ENCODE measurements around the gene NNAT. TPM values are rescaled to one million over a fixed set of nuclear protein-coding genes. Genes with fewer than 3 reads are reported as not detected.

NNAT gene
- polyA plus RNA-seq, 1 donor from 2014 or later, result 996 TPM

DNA sequence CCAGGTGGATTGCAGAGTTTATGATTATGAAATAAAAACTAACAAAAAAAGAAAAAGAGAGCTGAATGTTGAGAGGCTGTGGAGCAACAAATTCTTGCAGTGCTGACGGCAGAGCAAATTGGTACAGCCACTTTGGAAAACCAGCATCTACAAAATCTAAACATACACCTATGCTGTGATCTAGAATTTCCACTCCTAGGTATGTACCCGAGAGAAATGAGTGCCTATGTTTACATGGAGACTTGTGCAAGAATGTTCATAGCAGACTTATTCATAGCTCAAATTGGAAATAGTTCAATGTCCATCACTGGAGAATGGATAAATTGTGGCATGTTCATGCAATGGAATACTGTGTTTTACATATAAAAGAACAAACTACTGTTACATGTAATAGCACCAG is 9.6 kb downstream of the NNAT start:
- Histone ChIP-seq H2AFZ (ENCODE audit: low read depth, low read length) (no peak overlapping the region), H3K9me3 (ENCODE audit: low read length) (no peaks in the 10 kb centered on the region), H3K27me3 (ENCODE audit: insufficient read depth, low read depth, low read length) (no peaks in the 10 kb centered on the region), H3K9me2 (ENCODE audit: insufficient read depth, low read length) (no peaks in the 10 kb centered on the region), H3K9ac (ENCODE audit: low read length) (no peak overlapping the region), H3K79me2 (replicated peaks; ENCODE audit: insufficient read depth, low read length) (peaks cover 19% of the 10 kb centered on the region), H3F3A (ENCODE audit: insufficient read depth, low read length, poor library complexity, severe bottlenecking) (no peaks in the 10 kb centered on the region), H3K4me3 (ENCODE audit: low read length) (no peak overlapping the region), H4K20me1 (ENCODE audit: insufficient read depth) (no peaks in the 10 kb centered on the region), H3K36me3 (ENCODE audit: insufficient read depth, low read length) (no peaks in the 10 kb centered on the region), H3K4me2 (ENCODE audit: low read length) (no peak overlapping the region), H3K27ac (ENCODE audit: low read length) (no peak overlapping the region)
- TF ChIP-seq TAF1 (IDR thresholded peaks at IDR 0.05; ENCODE audit: low read depth) (no peak), POLR2AphosphoS5 (IDR thresholded peaks at IDR 0.05) (no peak), EZH2 (IDR thresholded peaks at IDR 0.05; ENCODE audit: borderline replicate concordance, insufficient read depth, low read length, poor library complexity, severe bottlenecking) (no peak), RAD21 (conservative IDR thresholded peaks at IDR 0.05) (no peak), SMC3 (conservative IDR thresholded peaks at IDR 0.05; ENCODE audit: poor library complexity) (no peak), MXI1 (conservative IDR thresholded peaks at IDR 0.05; ENCODE audit: poor library complexity, severe bottlenecking) (no peak), EP300 (conservative IDR thresholded peaks at IDR 0.05; ENCODE audit: poor library complexity, severe bottlenecking) (no peak)
- TF ChIP-seq, protein P1, sequence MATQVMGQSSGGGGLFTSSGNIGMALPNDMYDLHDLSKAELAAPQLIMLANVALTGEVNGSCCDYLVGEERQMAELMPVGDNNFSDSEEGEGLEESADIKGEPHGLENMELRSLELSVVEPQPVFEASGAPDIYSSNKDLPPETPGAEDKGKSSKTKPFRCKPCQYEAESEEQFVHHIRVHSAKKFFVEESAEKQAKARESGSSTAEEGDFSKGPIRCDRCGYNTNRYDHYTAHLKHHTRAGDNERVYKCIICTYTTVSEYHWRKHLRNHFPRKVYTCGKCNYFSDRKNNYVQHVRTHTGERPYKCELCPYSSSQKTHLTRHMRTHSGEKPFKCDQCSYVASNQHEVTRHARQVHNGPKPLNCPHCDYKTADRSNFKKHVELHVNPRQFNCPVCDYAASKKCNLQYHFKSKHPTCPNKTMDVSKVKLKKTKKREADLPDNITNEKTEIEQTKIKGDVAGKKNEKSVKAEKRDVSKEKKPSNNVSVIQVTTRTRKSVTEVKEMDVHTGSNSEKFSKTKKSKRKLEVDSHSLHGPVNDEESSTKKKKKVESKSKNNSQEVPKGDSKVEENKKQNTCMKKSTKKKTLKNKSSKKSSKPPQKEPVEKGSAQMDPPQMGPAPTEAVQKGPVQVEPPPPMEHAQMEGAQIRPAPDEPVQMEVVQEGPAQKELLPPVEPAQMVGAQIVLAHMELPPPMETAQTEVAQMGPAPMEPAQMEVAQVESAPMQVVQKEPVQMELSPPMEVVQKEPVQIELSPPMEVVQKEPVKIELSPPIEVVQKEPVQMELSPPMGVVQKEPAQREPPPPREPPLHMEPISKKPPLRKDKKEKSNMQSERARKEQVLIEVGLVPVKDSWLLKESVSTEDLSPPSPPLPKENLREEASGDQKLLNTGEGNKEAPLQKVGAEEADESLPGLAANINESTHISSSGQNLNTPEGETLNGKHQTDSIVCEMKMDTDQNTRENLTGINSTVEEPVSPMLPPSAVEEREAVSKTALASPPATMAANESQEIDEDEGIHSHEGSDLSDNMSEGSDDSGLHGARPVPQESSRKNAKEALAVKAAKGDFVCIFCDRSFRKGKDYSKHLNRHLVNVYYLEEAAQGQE (IDR thresholded peaks at IDR 0.05; ENCODE audit: borderline replicate concordance), result no peak
- TF ChIP-seq, protein P2, sequence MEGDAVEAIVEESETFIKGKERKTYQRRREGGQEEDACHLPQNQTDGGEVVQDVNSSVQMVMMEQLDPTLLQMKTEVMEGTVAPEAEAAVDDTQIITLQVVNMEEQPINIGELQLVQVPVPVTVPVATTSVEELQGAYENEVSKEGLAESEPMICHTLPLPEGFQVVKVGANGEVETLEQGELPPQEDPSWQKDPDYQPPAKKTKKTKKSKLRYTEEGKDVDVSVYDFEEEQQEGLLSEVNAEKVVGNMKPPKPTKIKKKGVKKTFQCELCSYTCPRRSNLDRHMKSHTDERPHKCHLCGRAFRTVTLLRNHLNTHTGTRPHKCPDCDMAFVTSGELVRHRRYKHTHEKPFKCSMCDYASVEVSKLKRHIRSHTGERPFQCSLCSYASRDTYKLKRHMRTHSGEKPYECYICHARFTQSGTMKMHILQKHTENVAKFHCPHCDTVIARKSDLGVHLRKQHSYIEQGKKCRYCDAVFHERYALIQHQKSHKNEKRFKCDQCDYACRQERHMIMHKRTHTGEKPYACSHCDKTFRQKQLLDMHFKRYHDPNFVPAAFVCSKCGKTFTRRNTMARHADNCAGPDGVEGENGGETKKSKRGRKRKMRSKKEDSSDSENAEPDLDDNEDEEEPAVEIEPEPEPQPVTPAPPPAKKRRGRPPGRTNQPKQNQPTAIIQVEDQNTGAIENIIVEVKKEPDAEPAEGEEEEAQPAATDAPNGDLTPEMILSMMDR (IDR thresholded peaks at IDR 0.05; ENCODE audit: poor library complexity, severe bottlenecking), result no peak

DNA sequence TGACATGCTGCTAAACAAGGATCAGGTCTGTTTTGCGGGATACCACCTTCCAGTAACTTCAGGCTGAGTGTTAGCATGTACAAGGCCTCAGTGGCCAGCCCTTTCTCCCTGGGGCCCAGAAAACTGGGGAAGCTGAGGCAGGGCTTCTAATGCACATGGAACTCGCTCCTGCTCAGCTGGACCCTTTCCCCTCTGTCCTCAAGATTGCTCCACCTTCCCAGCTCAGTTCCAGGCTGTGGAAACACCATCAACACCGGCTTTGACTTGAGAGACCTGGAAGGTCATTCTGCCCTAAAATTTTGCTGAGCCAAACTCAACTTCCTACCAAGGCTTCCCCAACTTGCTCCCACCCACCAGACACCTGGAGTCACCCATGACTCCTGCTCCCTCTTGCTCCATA is 10.8 kb downstream of the NNAT start:
- H2AFZ ChIP-seq (ENCODE audit: low read depth, low read length), result no peak overlapping the region
- H3K36me3 ChIP-seq (ENCODE audit: insufficient read depth, low read length), result no peaks in the 10 kb centered on the region
- TF ChIP-seq, protein P1 (IDR thresholded peaks at IDR 0.05; ENCODE audit: borderline replicate concordance), result no peak
- TF ChIP-seq MXI1 (conservative IDR thresholded peaks at IDR 0.05; ENCODE audit: poor library complexity, severe bottlenecking) (no peak), EZH2 (IDR thresholded peaks at IDR 0.05; ENCODE audit: borderline replicate concordance, insufficient read depth, low read length, poor library complexity, severe bottlenecking) (no peak), TAF1 (IDR thresholded peaks at IDR 0.05; ENCODE audit: low read depth) (no peak), SMC3 (conservative IDR thresholded peaks at IDR 0.05; ENCODE audit: poor library complexity) (no peak), RAD21 (conservative IDR thresholded peaks at IDR 0.05) (no peak), EP300 (conservative IDR thresholded peaks at IDR 0.05; ENCODE audit: poor library complexity, severe bottlenecking) (no peak), POLR2AphosphoS5 (IDR thresholded peaks at IDR 0.05) (no peak)
- TF ChIP-seq, protein P2 (IDR thresholded peaks at IDR 0.05; ENCODE audit: poor library complexity, severe bottlenecking), result no peak
- H3F3A ChIP-seq (ENCODE audit: insufficient read depth, low read length, poor library complexity, severe bottlenecking), result no peaks in the 10 kb centered on the region
- no peak overlapping the region for H3K4me3 ChIP-seq (ENCODE audit: low read length)
- no peaks in the 10 kb centered on the region for H3K27me3 ChIP-seq (ENCODE audit: insufficient read depth, low read depth, low read length)
- H4K20me1 ChIP-seq (ENCODE audit: insufficient read depth), result no peaks in the 10 kb centered on the region
- no peak overlapping the region for H3K27ac ChIP-seq (ENCODE audit: low read length)
- no peaks in the 10 kb centered on the region for H3K9me3 ChIP-seq (ENCODE audit: low read length)
- H3K9ac ChIP-seq (ENCODE audit: low read length), result no peak overlapping the region
- H3K79me2 ChIP-seq (replicated peaks; ENCODE audit: insufficient read depth, low read length), result peaks cover 8% of the 10 kb centered on the region
- H3K4me2 ChIP-seq (ENCODE audit: low read length), result no peak overlapping the region
- H3K9me2 ChIP-seq (ENCODE audit: insufficient read depth, low read length), result no peaks in the 10 kb centered on the region

Data from neural cell (in vitro differentiated cells).